ACHN (cell line): ENCODE data around the gene KCNMA1.

Experiments
- DNase-seq: peaks from one replicate; pipeline ENCODE4 v3.0.0-alpha.2; 2015
- in situ Hi-C: cut with HindIII; loops from 2 replicates; pipeline ENCODE4 v1.10.0; 2017; ENCODE audit warnings: low sequenced_read_pairs, low pct_ligation_motif_present, low pct_unique_long_range_greater_than_20kb

The KCNMA1 gene

GRCh38 chr10:77639756-77640155 is 2.1 kb upstream of the KCNMA1 start:
- DNase-seq, result no peak
- in situ Hi-C loops, result loop anchor here (10.0 kb wide), 2 partner anchors 155 to 465 kb away; no protein-coding TSS in a partner anchor

DNA sequence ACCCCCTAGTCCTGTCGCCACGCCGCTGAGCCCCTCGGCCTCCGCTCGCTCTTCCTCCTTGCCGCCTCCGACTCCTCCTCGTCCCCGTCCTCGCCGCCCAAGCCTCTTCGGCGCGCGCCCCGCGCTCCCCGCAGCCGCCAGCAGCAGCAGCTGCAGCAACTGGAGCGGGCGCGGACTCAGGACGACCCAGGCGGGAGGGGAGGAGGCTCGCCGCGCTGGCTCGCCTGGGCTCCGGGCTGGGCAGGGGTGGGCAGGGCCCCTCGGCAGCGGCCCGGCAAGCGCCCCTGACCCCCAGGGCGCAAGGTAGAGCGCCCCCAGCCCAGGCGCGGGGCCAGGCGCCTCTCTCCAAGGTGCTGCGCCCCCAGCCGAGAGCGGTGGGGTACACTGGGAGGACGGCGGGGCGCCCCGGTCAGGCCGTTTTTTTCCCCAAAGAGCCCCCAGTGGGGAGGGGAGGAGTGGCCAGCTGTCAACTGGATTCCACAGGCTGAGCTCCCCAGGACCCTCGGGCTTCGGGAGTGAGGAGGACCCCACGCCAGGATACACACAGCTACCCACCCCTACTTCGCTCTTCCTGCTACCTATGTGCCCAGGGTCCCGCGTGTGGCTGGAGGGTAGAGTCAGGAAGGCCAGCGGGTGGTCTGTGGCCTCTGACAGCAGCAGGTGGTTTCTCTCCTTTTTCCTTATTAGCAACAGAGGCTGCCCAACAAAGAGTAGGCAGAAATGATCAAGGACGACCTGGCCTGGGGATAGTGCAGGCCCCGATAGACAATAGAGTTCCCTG is 903 bp upstream of the KCNMA1 start:
- in situ Hi-C loops, result no loop called here
- peak; percentile 58 for DNase-seq

DNA sequence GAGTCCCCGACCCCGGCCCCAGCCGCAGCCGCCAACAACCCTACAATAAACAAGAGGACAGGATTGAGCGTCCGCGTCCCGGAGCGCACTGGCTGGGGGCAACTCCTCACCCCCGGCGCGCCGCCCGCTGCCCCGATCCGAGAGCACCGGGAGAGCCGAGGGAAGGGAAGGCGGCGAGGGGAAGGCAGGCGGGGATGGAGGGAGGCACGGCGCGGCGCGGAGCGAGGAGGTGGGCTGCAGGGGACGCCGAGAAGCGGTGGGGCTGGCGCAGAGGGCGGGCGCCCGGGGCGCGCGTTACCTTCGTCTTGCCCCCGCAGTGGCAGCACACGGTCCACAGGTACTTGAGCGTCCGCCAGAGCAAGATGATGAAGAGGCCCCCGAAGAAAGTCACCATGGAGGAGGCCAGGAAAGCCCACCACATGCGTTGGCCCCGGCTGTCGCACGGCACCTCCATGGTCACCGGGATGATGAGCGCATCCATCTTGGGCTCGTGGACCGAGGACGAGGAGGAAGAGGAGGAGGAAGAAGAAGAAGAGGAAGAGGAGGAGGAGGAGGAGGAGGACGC is 559 bp downstream of the KCNMA1 start:
- no peak for DNase-seq
- in situ Hi-C loops, result no loop called here

DNA sequence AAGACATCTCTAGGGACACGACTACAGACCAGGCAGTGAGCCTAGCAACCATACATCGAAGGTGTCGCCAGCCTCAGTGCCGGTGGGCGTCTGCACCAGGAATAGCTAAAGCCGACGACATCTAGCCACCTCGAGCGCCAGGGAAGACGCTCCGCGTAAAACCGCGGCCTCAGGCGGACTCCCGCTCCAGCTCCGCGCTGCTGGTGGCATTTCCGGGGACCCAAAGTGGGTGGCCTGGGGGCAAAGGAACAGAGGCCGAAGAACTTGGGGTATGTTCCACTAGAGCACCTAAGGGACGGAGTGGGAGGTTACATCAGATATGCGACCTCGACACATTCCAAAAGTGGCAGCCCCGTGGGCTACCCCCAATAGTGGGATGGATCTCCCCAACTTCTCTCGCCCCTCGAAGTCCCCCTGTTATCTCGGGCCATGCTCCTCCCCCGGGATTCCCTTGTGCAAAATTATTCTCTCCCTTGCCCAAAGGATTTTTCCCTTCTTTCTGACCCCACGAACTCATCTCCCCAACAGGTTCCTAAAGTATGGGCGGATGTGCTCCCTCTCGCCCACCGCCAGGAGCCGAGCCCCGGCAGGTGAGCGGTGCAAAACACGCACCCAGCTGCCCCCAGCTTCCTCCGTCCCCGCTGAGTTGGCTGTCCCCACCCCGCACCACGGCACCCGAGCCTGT is 1.2 kb downstream of the KCNMA1 start:
- in situ Hi-C loops, result no loop called here
- no peak for DNase-seq

GRCh38 chr10:77635402-77636227 is 2.0 kb downstream of the KCNMA1 start:
- no peak for DNase-seq
- in situ Hi-C loops, result no loop called here

DNA sequence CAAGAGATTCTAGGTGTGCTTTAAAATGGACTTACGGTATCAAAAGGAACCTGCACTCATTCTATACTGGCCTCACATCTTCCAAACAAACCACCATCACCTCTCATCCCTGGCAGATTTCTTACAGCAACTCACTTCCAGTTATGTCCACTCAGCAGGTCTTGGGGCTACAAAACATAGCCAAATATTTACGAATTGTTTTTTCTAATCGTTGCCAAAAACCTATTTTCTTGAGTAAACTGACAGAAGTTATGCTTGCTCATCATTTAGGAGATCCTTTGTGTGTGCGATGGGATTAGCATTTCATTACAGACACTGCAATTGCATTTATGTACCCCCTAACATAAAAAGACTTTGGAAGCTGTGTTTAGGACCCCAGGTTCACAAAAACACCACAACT is 2.7 kb downstream of the KCNMA1 start:
- no peak for DNase-seq
- in situ Hi-C loops, result no loop called here

DNA sequence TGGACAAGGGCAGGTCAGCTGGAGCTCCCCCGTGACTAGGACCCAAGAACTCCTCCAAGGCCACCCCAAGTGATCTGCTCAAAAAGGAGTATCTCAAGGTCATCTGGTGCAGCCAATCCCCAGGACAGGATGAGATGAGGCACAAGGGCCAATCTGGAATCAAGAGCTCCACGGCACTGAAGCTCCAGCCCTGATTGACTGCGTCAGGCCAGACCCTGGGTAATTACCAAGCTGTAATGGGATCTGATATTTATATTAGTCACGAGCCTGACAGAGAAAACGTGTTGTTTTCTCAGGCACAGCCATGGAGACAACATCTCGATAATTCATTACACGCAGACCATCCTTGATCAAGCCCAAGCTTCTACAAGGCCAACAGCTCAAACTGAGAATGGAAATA is 4.2 kb downstream of the KCNMA1 start:
- DNase-seq, result no peak
- in situ Hi-C loops, result no loop called here

DNA sequence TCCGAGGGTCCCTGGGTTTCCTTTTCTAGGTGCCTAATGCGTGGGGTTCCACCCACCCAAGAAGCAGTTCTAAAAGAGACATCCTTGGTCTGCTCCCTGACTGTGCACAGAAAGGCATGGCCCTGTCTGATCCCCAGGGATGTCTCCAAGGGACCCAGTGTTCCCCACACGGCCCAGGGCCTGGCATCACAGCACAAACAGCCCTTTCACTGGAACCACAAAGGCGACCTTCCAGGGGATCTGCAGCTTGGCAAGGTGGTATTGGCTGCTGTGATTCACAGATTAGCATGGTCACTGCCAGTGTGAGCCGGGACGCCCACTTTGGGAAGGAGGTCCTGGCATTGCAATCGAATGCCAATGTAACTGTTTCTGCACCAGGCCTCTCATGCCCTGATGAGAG is 6.4 kb downstream of the KCNMA1 start:
- in situ Hi-C loops, result no loop called here
- DNase-seq, result no peak

DNA sequence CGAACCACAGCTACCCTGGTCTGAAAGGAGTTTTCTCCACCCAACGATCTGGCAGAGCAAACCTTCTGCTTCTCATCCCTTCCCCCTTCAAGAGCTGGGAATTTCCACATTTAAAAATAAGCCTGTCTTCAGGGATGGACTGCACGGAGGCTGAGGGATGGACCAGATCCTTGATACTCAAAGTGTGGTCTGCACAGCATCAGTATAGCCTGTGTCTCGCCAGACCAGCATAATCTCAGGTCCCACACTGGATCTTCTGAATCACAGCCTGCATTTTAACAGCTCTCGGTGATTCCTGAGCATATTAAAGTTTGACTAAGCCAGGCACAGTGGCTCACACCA is 7.1 kb downstream of the KCNMA1 start:
- in situ Hi-C loops, result no loop called here
- no peak for DNase-seq

- in situ Hi-C loops, result no loop called here
- DNase-seq, result peak; percentile 55
Measured at GRCh38 chr10:77629775-77630506, 7.7 kb downstream of the KCNMA1 start.

- in situ Hi-C loops, result no loop called here
- no peak for DNase-seq
Measured at GRCh38 chr10:77628906-77629730, 8.5 kb downstream of the KCNMA1 start.

DNA sequence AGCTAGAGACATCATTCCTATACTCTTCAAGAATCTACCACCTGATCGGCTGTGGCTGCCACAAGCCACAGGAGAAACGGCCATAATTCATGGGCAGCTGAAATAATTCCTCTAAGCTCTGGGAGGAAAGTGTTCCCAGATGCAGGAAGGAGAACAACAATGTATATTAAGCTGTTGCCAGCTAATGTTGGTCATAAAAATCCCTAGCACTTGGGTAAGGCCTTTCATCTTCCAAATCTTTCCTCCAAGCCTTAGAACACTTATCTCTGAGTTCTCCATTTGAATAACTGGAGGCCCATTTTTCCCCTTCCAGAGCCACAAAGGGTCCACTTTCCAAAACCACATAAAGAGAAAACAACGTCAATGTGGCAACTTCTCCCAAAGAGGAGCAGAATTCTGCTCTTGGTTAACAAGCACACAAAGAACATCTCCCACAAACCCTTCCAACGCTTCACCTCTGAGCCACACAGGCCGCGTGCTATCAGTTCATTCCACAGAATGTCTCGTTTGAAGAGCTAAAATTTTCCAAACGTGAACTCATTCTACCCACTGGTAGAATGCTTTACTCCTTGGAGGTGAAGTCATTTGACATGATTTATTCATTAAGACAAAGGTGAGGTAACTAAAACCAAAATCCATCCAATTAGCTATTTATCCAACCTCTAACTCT is 11.2 kb downstream of the KCNMA1 start:
- DNase-seq, result no peak
- in situ Hi-C loops, result no loop called here

DNA sequence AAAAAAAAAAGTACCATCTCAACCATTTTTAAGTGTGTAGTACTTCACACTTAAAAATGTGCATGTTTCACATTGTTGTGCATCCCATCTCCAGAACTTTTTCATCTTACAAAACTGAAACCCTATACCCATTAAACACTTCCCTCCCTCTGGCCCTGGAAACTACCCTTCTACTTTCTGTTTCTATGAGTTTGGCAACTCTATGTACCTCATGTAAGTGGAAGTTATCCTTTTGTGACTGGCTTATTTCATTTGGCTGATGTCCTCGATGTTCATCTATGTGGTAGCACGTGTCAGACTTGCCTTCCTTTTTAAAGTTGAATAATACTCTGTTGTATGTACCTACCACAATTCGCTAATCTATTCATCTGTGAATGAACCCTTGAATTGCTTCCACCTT is 12.2 kb downstream of the KCNMA1 start:
- in situ Hi-C loops, result no loop called here
- no peak for DNase-seq

- no peak for DNase-seq
- in situ Hi-C loops, result no loop called here
Measured at GRCh38 chr10:77622889-77623291, 14.7 kb downstream of the KCNMA1 start.

- DNase-seq, result no peak
Measured at GRCh38 chr10:77620731-77621130, 16.9 kb downstream of the KCNMA1 start.

DNA sequence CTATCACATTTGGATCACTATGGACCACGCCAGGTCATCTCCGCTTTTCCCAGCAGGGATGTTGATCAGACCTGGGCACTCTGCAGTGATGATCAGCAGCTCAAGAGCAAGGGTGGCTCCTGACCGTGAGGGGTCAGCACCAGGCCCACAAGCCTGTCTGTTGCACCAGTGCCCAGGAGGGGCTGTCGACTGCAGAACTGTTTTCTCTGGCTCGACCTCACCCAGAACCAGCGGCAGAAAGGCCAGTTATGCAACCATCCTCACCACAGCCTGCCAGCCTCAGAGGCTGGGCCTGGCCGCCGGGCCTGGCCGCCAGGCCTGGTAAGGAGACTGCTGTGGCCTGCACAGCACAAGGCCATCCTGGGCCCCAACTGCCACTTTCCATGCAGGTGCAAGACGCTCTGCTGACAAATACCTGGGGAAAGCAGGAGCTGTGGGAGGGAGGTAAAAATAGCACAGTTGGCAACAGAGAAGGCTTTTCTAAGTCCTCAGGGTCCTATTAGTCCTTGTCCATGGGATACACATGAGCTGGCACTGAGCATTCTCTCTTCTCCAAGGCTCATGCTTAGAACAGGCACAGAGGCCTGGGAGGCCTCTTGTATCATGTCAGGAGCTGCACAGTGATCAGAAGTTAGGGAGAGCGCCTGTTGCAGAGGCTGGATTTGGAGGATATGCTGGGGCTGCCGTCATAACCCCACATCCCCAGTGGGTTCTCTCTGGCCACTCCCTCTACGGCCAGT is 17.5 kb downstream of the KCNMA1 start:
- DNase-seq, result no peak
- in situ Hi-C loops, result no loop called here

More at GRCh38 chr10:77620731-77621130, 16.9 kb downstream of the KCNMA1 start:
- in situ Hi-C loops, result no loop called here

- in situ Hi-C loops, result no loop called here
- DNase-seq, result no peak
Measured at GRCh38 chr10:77618117-77618516, 19.5 kb downstream of the KCNMA1 start.
